HepG2 (cell line): ENCODE results near the gene LTC4S. TPM values are rescaled to one million over a fixed set of nuclear protein-coding genes. Genes with fewer than 3 reads are reported as not detected.

ENCODE experiments used
- DZIP1 ChIP-seq: sonication (generic); formaldehyde crosslinking; IDR thresholded peaks from 2 replicates; pipeline ENCODE4 v1.5.0; 2020; ENCODE audit warnings: mild to moderate bottlenecking, missing genetic modification reagents
- PATZ1 ChIP-seq: sonication (generic); formaldehyde crosslinking; IDR thresholded peaks from 2 replicates; pipeline ENCODE4 v1.4.0; 2020; ENCODE audit warnings: missing genetic modification reagents
- PRDM15 ChIP-seq: sonication (generic); formaldehyde crosslinking; IDR thresholded peaks from 2 replicates; pipeline ENCODE4 v1.4.0; 2020; ENCODE audit warnings: missing genetic modification reagents
- STAG1 ChIP-seq: sonication (generic); formaldehyde crosslinking; IDR thresholded peaks from 2 replicates; pipeline ENCODE4 v1.4.0; 2020; ENCODE audit warnings: missing genetic modification reagents
- ZBTB25 ChIP-seq: IDR thresholded peaks from 2 replicates; pipeline ENCODE4 v1.6.1; 2018; ENCODE audit warnings: missing genetic modification reagents
- ZNF580 ChIP-seq: IDR thresholded peaks from 2 replicates; pipeline ENCODE4 v1.6.1; 2016; ENCODE audit warnings: low read depth, borderline replicate concordance
- polyA plus RNA-seq, 8 experiments: library from polyadenylated mRNA; depleted of rRNA in 3 of 8; stranded (reverse) in 7 of 8; unstranded in 1 of 8; fragments of >200 nt; fragmentation: Illumina TruSeq in 4 of 8; extraction: Trizol in 4 of 8; gene quantifications; 2 replicates each; pipeline versions ENCODE4 v1.2.1 to v1.2.3, GENCODE V29; 2011 to 2016; ENCODE audit warnings: low read depth in 4 of 8, missing spikeins in 1 of 8, mixed read lengths in 1 of 8; ENCODE audit not compliant: insufficient read depth in 1 of 8
- total RNA-seq, 5 experiments: library from RNA; depleted of rRNA; stranded (reverse); fragments of >200 nt; fragmentation: Illumina TruSeq; extraction: Trizol; gene quantifications; 2 replicates each; pipeline ENCODE4 v1.2.3, GENCODE V29; 2016; ENCODE audit warnings: low read depth in 1 of 5

The LTC4S gene
- total and polyA plus RNA-seq, 2 of the 13 experiments (the other 11 are each of a cell fraction or from before 2014, with no cell fraction given), result 0.35 TPM; not detected in 1

- TF ChIP-seq PATZ1, result no peak
- no peak for TF ChIP-seq ZBTB25 (CRISPR knock-in tag)
- 0 out of 2 replicates have a peak, but pooled peaks have one; percentile 25 for TF ChIP-seq DZIP1 (CRISPR knock-in tag)
- TF ChIP-seq STAG1 (CRISPR knock-in tag), result no peak
- TF ChIP-seq PRDM15 (CRISPR knock-in tag), result no peak
- TF ChIP-seq ZNF580 (CRISPR knock-in tag), result 0 out of 2 replicates have a peak, but pooled peaks have one; percentile 28
These were observed 28.7 kb downstream of the LTC4S start (continued) for GRCh38 chr5:179822444-179822990.
